ENCODE results near the gene RBM17.

The RBM17 gene

DNA sequence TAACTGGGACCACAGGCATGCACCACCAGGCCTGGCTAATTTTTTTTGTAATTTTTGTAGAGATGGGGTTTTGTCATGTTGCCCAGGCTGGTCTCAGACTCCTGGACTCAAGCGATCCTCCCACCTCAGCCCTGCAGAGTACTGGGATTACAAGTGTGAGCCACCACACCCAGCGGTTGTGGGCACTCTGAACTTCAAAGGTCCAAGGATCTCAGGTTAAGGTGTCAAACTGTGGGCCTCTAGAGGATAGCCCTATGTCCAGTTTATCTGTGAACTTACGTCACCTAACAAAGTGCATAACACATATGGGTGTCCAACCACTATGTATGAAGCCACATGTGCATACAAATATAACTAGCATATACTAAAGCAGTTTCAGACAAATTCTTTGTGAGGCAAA is 23.4 kb upstream of the RBM17 start:
- TF ChIP-seq ZNF274 (IDR thresholded peaks at IDR 0.05; ENCODE audit: low read depth, low read length): no peak
- no peak overlapping the region for H3K4me3 ChIP-seq (ENCODE audit: low read length)

DNA sequence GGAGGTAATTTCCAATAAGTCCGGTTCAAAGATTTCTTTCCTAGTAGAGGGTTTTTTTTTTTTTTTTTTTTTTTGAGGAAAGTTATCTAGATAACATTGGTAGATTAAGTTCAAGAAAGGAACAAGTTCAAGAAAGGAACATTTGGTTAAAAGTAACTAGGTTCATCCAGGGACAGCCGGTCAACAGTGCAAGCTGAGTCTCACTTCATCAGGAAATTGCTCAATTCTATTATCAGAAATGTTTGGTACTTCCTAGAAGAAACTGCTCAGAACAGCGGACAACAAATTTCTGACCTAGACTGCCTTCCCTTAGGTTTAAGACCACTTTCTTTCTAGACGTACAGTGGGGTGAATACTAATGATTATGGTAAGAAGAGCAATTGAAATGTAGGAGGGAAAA is 23.0 kb upstream of the RBM17 start:
- no peak for TF ChIP-seq ZNF274 (IDR thresholded peaks at IDR 0.05; ENCODE audit: low read depth, low read length)
- no peak overlapping the region for H3K4me3 ChIP-seq (ENCODE audit: low read length)

DNA sequence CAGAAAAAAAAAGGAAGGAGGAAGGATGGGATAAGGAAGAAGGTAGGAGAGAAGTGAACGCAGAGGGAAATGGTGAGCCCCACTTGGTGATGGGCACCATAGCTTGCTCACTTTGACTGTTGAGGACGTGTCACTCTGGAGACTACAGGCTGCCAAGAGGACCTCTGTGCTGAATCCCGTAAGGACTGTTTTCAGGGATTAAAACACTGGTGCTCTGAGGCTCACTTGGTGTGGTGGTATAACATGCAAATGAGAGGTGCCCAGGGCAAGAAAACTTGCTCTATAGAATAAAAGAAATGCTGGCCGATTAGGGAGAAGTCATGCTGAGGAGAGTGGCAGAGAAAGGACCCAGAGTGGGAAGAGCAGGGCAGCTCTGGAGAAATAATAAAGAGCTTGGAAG is 21.4 kb upstream of the RBM17 start:
- no peak for TF ChIP-seq ZNF274 (IDR thresholded peaks at IDR 0.05; ENCODE audit: low read depth, low read length)
- no peak overlapping the region for H3K4me3 ChIP-seq (ENCODE audit: low read length)

DNA sequence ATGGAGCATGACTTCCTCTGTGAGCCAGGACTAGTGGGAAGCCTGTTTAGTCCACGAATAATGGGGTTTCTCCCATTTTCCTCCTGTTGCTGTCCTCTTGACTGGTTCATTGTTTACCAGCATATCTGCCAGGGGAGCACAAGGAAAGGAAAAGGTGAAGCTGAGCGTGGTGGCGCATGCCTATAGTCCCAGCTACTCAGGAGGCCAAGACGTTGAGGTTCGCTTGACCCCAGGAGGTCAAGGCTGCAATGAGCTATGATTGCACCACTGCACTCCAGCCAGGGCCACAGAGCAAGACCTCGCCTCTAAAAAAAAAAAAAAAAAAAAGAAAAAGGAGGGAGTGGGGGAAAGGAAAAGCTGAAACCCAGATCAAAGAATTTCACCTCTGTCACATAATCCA is 20.8 kb upstream of the RBM17 start:
- no peak overlapping the region for H3K4me3 ChIP-seq (ENCODE audit: low read length)
- no peak for TF ChIP-seq ZNF274 (IDR thresholded peaks at IDR 0.05; ENCODE audit: low read depth, low read length)

DNA sequence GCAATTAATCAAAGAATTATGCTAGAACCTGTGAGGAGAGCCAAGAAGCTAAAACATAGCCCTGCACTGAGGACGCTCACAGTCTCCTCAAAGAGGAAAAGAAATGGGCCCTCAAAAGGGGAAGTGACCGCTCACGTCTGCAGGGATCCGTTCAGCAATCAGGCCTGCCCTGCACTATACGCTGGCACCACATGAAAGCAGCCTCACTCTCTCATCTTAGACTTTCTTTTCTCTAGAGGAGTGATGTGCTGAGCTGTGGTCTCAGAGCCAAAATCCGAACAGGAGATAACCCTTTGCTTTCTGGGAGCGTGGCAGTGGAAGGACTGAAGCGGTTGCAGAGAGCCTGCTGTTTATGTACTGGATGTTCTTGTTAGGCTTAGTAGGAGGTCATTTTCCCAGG is 20.4 kb upstream of the RBM17 start:
- peak overlapping the region; percentile 4; the same call in 1 of the 2 replicates for H3K4me3 ChIP-seq (ENCODE audit: low read length)
- no peak for TF ChIP-seq ZNF274 (IDR thresholded peaks at IDR 0.05; ENCODE audit: low read depth, low read length)

DNA sequence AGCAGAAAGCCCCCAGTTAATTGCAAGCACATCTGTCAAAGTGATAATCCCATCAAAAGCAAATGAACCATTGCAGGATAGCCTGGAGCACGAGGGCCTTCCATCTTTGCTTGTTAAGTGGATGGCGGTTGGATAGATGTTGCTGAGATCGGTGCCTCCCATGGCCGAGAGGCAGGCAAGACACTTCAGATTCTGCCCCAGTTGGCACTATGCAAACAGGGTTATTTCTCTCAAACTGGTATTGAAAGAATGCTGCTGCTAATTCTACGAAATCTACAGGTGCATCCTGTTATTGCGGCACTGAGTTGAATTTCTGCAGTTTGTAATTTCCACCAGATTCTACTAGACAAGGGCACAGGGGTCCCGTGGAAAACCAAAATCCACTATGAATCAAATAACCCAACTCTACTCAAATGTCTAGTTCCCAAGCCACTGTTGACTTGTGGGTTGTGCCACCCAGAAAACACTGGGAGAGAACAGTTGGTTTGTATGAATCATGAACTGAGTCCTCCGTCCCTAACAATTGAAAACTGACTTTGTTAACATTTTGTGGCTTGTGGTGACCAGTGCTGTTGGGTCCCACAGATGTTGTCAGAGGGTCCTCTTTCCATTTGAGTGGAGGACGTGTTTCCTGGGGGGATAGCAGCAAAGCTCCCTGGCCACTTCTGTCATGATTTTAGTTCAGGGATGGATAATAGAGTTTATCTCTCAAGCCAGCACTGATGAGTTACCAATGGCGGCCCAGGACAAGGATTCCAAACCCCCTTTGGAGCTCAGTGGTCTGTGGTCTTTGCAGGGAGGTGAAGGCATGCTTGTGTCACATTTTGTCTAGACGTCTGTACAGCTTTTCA is 19.5 kb upstream of the RBM17 start:
- no peak for TF ChIP-seq ZNF274 (IDR thresholded peaks at IDR 0.05; ENCODE audit: low read depth, low read length)
- H3K4me3 ChIP-seq (ENCODE audit: low read length): no peak overlapping the region; the same call in 1 of the 2 replicates

DNA sequence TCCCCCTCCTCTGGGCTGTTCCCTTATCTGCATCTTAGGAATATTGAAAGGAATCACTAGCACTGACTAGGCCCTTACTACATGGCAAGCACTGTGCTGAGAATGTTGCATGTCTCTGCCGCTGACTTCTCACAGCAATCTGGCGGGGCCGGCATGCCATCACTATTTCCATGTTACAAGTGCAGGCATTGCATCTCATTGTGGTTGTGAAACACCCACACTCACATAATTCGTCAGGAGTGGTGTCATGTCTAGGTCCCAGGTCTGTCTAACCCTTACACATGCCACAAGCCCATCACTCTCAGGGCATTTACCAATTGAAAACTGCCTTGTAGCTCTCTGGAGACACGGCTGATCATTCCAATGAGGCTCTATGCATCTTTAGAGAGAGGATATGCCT is 18.2 kb upstream of the RBM17 start:
- no peak for TF ChIP-seq ZNF274 (IDR thresholded peaks at IDR 0.05; ENCODE audit: low read depth, low read length)
- no peak overlapping the region for H3K4me3 ChIP-seq (ENCODE audit: low read length)

DNA sequence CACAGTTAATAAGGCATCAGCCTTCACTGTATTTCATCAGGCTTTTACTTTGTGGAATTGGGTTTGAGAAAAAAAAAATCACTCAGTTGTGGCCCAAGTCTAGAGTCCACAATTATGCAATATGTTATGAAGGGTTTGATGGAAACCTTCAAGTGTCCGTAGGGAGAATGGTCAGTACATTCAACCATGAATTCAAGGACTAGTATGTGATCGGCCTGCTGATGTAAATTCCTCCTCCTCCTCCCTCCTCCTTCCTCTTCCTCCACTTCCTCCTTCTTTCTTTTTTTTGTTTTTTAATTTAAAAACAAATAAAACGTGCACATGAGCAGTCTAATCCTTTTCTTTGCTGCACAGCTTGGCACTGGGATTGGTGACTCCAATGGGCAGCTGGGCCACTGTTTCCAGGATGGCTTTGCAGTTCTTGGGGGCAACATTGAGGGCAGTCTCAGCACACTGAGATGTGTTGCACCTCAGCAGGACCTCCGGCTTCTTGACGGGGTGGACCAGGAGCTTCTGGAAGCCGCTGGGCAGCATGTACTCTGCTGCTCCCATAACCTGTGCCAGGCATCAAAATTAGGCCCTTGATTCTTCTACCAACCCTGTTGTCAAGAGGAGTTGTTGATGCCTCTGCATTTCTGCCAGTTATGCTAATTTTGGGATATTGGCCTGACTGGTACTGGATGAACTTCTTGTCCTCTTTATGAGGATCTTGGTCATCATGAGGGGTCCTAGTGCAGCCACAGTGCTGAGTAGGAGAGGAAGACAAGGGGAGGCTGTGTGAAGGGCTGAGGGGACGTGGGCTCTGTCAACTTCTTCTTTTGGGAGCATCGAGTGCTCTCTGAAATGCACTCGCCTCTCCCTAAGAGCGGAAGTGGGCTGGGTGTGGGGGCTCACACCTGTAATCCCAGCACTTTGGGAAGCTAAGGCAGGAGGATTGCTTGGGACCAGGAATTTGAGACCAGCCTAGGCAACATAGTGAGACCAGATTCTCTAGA is 17.4 kb upstream of the RBM17 start:
- no peak for TF ChIP-seq ZNF274 (IDR thresholded peaks at IDR 0.05; ENCODE audit: low read depth, low read length)
- peak overlapping the region; percentile 52; the same call in 1 of the 2 replicates for H3K4me3 ChIP-seq (ENCODE audit: low read length)

DNA sequence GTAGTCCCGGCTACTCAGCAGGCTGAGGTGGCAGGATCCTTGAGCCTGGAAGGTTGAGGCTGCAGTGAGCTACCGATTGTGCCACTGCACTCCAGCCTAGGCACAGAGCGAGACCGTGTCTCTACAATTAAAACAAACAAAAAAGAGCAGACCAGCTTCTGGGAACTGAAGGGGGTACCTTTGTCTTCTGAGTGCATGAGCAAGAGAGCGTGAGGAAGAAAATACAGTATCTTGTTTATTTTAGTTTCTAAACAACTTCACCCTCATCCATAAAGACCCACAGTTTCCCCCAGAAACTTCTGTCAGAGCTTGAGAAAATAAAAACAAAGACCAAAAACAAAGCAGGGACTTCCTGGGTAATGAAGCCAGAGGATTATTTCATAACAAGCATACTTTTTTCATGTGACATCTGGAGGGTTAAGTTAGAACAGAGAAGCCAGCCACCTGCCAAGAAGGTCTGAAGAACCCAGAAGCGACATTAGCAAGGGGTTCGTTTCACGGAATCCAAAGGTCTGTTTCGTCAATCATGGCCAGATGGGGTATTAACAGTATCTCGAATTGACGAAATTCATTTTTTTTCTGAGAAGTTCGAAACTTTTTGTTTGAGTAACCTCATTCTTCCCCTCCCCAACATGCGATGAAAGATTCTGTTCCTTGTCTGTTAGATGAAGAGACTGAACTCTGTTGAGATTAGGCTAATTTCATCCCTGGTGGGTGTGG is 16.5 kb upstream of the RBM17 start:
- H3K4me3 ChIP-seq (ENCODE audit: low read length): peak overlapping the region; percentile 52; the same call in 1 of the 2 replicates
- TF ChIP-seq ZNF274 (IDR thresholded peaks at IDR 0.05; ENCODE audit: low read depth, low read length): no peak

DNA sequence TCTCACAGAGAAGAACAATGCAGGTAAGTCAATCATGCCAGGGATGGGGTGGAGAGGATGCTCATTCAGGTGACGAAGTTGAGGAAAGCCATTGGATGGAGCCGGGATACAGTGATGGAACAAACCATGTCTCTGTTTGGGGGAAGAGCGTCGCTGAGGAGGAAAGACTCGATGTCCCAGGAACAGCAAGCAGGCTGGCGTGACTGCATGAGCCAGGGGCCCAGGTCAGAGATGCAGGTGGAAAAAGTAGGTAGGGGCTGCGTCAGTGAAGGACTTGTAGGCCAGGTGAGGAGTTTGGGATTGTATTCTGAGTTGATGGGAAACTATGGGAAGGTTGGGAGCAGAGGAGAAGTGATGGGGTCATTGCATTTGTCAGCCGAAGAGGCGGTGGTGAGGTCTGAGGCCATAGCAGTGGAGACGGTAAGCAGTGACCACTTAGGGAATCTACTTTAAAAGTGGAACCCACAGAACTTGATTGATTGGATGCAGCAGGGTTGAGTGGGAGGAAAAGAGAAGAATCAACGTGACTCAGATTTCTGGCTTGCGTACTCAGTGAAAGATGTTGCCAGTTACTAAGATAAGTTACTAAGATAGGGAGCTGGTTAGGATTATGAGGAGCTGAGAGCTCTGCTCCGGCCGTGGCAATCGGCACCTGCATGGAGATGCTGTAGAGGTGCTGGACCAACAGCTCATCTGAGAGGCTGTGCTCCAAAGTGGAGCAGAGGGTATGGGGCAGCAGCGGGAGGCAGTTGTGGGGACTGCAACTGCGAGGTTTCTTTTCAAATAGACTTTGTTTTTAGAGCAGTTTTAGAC is 14.1 kb upstream of the RBM17 start:
- H3K4me3 ChIP-seq (ENCODE audit: low read length): no peak overlapping the region
- TF ChIP-seq ZNF274 (IDR thresholded peaks at IDR 0.05; ENCODE audit: low read depth, low read length): no peak

DNA sequence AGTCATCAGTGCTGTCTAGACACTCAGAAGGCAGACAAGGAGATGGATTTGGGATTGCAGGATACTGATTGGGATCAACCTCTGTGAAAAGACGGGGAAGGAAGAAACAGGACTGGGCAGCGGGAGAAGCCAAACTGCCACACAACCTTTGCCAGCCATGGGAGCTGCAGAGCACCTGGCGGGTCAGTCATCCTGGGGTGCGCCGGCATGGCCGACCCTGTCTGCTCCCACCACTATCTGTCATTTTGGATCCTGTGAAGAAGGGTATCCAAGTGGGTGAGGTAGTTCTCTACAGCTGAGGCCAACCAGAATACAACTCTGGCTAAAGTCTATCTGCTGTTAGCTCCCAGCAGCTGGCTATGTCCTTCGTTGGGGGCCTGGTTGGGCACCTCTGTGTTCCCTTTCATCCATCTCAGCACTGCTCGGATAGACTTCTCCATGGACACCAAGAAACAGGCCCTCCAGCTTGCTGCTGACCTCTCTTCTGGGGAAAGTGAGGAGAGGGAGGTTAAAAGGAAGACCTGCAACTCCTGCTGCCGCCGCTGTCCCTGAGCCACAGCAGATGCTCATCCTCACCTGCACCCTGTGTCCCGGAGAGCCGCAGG is 11.7 kb upstream of the RBM17 start:
- no peak overlapping the region for H3K4me3 ChIP-seq (ENCODE audit: low read length)
- no peak for TF ChIP-seq ZNF274 (IDR thresholded peaks at IDR 0.05; ENCODE audit: low read depth, low read length)

DNA sequence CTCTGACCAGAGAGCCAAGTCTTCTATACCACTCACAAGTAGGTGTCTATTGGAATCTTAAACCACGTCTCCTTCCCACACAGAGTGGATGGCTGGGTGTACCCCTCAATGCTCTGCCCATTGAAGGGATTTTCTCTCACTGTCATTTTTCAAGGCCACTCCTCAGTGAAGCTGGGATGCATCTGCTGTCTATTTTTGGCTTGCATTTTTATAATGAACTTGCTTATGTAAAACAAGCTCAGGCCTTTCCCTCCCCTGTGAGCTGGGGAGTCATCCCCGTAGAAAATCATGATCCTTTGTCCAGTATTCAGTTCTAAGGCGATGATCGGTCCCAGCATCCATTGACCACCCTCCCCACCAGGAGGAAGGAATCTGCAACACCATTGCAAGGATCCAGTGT is 9.8 kb upstream of the RBM17 start:
- H3K4me3 ChIP-seq (ENCODE audit: low read length): no peak overlapping the region
- TF ChIP-seq ZNF274 (IDR thresholded peaks at IDR 0.05; ENCODE audit: low read depth, low read length): no peak

DNA sequence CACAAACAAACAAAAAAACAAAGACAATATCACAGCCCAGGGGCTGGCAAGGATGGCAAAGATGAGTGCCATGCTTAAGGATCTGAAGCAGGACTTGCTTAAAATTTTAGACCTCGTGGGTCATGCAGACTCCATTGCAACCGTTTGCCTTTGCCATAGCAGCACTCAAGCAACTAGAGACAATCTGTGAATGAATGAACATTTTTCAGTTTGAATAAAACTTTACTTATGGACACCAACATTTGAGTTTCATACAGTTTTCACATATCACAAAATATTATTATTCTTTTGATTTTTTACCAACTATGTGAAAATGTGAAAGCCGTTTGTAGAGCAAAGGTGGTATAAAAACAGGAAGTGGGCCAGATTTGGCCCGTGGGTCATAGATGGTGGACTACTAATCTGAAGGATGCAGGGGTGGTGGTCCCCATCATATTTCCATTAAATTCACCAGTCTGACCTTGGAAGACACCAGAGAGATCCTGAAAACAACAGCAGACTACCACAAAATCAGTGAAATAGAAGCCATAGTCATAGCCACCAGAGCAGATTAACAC is 8.3 kb upstream of the RBM17 start:
- H3K4me3 ChIP-seq (ENCODE audit: low read length): no peak overlapping the region
- TF ChIP-seq ZNF274 (IDR thresholded peaks at IDR 0.05; ENCODE audit: low read depth, low read length): no peak
